ENCODE results near the gene UBE2J1. TPM values are rescaled to one million over a fixed set of nuclear protein-coding genes. Genes with fewer than 3 reads are reported as not detected.
"Not testable (repeated sequence)": the region's sequence is repeated elsewhere in the genome, so short reads cannot be mapped to it uniquely, and the experiment has no call there.

Gene UBE2J1, protein sequence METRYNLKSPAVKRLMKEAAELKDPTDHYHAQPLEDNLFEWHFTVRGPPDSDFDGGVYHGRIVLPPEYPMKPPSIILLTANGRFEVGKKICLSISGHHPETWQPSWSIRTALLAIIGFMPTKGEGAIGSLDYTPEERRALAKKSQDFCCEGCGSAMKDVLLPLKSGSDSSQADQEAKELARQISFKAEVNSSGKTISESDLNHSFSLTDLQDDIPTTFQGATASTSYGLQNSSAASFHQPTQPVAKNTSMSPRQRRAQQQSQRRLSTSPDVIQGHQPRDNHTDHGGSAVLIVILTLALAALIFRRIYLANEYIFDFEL
- polyA plus RNA-seq (ENCODE audit: insufficient read length in 4 of 4): 10 to 100 TPM; 54.8 to 69.7 (median 67.4) TPM

DNA sequence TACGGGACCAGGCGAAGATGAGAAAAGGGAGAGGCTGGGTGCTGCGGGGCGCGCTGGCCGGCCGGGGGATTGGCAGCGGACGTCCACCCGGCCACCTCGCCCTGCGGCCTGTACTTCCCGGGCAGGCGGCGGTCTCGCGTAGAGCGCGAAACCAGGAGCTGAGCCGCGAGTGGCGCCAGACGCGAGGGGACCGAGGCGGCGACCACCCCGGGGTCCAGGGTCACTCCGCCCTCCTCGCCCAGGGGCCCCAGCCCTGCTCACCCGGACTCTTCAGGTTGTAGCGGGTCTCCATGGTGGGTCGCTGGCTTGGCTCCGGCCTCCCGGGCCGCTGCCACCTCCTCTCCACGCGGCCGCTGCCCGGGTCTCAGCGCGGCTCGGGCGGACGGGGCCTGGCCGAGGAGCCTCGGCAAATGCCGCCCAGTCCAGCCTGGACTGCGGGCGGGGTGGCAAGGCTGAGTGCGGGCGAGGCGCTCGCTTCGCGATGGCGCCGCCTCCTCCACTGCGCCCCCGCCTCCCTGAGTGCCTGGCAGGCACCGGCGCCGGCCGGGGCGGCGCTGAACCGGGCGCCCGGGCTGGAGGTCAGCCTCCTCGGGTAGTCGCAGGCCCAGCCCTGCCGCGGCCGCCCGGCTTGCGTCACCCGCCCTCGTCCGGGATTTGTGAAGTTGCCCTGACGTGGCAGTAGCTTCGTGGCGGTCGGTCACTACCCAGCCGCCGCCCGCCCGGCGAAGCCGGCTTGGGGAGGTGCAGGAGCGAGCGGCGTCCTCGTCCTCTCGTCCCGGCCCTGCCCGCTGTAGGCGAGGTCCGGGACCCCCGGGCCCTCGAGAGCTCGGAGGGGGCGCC is at the start of gene UBE2J1:
Gene UBE2J1 (minus strand): TSS at position 445 of the 840 bp plus-strand sequence. CDS start 153 bp downstream, at position 292.
- peak; percentile 69 to 79 (median 72) for DNase-seq (ENCODE audit: low read depth in 4 of 4, low spot score in 3 of 4)

DNA sequence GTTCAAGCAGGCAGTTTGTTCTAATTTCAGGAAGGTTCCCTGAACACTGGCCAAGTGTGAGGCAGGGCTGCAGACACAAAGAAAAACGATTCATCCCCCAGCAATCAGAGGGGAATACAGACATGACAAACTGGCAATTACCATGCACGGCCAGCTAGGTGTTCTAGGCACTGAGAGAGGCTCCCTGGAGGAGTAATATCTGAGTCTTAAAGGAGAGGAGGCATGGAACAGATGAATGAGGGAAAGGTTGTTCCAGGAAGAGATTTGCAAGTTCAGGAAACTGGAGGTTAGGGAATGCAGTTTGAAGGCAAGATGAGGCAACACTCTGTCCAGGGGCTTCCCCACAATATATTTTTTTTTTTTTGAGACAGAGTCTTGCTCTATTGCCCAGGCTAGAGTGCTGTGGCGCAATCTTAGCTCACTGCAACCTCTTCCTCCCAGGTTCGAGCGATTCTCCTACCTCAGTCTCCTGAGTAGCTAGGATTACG is 48.4 kb upstream of the UBE2J1 start:
- DNase-seq (ENCODE audit: low read depth in 4 of 4, low spot score in 3 of 4): no peak

DNA sequence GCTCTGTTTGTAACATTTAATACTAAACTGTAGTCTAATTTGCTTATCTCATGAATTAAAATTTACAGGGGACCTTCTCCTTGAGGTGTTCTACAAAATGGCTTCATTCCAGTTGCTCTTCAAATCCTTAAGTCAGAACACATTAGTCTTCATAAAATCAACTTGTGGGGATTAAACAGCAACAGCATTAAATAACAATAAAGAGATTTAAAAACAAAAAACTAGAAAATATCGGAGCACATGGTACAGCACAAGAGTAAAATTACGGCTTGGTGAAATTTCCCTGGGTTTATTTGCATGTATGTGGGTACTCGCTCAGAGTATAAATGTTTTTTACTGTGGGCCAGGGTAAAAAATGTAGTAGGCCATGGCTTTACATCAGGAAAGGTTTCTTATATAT is 47.5 kb upstream of the UBE2J1 start:
- DNase-seq (ENCODE audit: low read depth in 4 of 4, low spot score in 3 of 4): no peak

DNA sequence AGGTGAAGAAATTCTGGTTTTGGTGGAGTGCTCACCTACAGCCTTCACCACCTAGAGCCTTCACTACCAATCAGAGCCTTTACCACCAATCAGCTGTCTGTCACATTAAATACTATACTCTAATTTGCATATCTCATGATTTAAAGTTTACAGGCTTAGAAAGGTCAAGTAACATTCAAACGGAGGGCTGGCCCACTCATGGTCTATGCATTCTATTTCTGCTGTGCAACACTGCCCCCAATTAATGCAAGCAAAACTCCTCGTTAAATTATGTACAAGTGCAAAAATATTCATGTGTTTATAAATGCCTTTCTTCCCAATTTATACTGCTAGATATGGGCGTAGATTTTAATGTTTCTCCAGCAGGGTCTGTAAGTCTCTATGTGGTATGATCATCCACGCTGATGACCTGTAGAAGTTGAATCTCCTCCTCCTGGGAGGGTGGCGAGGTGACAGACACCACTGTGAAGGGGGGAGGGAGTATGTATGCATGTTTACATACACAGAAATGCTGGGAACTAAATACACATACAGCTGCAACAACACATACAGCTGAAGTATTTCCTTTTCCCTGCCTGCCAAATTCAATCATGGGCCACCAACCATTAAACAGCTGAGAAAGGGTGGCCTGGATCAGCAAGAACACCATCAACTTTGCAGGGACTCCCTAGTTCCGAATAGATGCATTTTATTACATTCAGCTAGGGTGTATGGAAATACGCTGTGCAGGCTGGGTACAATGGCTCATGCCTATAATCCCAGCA is 46.4 kb upstream of the UBE2J1 start:
- no peak for DNase-seq (ENCODE audit: low read depth in 4 of 4, low spot score in 3 of 4)

DNA sequence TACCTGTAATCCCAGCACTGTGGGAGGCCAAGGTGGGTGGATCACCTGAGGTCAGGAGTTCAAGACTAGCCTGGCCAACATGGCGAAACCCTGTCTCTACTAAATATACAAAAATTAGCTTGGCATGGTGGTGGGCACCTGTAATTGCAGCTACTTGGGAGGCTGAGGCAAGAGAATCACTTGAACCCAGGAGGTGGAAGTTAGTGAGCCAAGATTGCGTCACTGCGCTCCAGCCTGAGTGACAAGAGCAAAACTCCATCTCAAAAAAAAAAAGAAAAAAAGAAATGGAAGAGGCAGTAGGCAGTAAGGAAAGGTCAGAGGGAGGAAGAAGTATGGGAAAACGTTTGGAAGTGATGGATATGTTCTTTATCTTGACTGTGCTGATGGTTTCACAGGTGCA is 45.4 kb upstream of the UBE2J1 start:
- not testable (repeated sequence) for DNase-seq (ENCODE audit: low read depth in 4 of 4, low spot score in 3 of 4)

DNA sequence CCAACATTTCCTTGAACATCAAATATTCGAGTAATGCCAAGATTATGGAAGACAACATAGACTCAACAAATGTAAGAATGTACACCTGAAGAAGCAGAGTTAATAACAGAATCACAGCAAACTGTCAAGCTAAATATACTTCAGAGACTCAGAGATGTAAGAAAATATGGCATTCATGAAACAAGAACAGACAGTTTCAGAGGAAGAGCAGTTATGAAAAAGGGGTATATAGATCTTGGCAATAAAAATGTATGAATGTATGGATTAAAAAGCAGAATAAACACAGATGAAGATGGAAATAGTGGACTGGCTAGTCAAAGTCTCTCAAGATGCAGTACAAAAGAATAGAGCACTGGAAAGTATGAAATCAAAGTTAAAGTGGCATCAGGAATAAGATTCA is 41.1 kb upstream of the UBE2J1 start:
- DNase-seq (ENCODE audit: low read depth in 4 of 4, low spot score in 3 of 4): no peak

DNA sequence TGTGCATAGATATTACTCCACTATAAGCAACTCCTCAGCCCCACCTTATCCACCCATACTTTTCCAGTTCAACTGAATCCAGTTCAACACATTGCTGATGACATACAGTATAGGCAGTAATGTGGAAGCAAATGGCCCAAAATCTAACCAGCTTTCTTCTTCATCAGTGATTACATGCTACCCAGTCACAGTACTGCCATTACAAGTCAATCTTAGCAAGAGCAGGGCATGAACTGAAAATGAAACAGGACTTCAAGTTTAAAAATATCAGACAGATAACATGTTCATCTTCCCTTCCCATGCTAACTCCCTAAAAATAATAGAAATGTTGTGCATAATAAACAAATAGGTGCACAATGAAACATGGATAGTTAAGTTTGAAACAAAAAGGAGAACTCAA is 40.3 kb upstream of the UBE2J1 start:
- DNase-seq (ENCODE audit: low read depth in 4 of 4, low spot score in 3 of 4): no peak

DNA sequence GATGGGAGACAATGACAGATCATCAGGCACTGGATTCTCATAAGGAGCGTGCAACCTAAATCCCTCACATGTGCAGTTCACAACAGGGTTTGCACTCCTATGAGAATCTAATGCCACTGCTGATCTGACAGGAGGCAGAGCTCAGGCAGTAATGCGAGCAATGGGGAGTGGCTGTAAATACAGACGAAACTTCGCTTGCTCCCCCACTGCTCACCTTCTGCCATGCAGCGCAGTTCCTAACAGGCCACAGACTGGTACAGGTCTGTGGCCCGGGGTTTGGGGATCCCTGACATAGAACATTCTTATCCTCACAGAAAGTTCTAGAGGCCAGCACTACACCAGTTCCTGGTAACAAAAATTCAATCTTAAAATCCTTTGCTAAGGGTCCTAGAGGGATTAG is 36.3 kb upstream of the UBE2J1 start:
- DNase-seq (ENCODE audit: low read depth in 4 of 4, low spot score in 3 of 4): no peak

DNA sequence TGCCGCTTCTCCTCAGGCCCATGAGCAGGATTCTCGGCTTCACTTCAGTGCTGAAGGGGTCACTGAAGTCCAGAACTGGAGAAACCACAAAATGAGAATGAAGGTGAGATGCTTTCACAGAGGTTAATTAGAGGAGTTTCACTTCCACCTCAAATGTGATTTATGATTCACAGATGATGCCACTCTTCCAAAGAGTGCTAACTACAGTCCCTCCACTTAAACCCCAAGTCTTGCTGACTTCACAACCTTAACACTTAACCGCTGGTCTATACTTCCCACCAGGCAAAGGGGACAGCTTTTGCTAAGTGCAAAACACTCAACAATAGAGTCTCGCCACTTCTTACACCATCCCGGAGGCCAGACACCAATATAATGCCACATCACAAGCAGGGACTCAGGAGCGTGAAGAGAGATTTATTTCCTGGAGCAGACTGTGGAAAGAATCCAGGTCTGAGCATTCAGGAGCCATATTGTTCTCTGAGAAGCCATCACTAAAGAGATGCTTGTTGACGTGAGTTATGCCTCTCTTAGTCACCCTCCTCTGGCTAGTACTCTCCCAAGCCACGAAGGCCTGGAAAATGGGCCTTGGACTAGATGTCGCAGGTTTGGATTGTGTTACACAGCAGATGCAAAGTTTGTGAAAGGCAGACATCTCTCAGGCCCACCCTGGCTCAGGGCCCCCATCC is 35.1 kb upstream of the UBE2J1 start:
- DNase-seq (ENCODE audit: low read depth in 4 of 4, low spot score in 3 of 4): no peak

DNA sequence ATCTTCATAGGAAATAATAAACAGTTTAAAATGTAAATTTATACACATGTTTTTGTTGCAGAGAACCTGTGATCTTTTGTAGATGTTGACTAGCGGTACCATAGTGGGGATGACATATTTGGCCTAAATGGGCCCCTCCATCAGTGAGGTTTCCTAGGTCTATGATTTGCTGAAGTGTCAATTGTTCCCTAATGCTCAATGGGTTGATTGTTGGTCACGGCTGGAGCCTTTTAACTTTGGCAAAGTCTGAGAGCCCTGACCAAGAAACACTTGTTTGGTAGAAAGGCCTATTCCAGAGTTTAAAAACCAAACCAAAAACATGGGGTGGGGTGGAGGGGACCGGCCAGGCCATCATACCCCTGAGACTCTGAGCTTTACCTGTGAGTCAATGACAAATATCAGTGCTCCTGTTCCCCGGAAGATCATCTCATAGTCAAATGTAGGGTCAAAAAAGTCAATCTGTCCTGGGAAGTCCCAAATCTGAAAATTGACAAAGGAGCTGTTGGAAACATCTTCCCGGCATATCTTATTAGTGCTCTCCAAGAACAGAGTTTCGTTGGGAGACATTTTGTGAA is 34.5 kb upstream of the UBE2J1 start:
- no peak for DNase-seq (ENCODE audit: low read depth in 4 of 4, low spot score in 3 of 4)

DNA sequence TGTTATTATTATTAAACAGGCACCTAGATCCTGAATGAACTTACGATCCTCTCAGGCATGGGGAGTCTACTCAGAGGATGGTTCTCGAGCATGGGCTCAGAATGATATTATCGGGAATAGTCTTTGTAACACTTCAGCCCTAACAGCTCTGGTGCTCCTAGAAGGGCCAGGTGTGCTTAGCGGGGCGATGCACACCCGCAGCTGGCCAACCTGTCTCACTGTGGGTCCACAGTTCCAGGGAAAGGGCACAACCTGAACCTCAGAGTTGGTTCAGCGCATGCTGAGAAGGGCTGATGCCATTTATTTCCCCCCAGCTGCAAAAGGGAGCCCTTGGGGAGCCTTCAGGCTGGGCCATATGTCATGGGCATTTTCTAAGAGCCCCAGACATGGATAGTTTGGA is 33.3 kb upstream of the UBE2J1 start:
- no peak for DNase-seq (ENCODE audit: low read depth in 4 of 4, low spot score in 3 of 4)

DNA sequence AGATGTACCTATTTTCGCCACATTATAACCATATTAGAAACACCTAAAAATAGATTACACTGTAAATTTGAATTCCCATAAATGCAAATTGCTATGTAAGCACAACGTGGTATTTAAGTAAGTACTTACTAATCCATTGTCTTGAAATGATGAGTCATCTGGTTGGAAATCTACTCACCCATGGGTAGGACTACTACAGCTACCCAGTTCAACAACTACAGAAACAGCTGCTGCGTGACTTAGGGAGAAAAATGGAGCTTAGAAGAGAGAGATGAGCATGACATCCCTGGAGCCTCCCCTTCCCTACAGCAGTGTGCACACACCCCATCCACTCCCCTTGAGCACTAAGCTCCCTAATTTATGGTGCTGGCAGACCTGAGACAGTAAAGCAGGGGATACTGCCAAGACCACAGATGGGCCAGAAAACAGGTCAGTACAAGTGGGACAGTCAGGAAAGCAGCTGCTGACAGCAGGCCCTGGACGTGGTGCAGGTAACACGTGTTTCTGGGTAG is 32.7 kb upstream of the UBE2J1 start:
- no peak for DNase-seq (ENCODE audit: low read depth in 4 of 4, low spot score in 3 of 4)

DNA sequence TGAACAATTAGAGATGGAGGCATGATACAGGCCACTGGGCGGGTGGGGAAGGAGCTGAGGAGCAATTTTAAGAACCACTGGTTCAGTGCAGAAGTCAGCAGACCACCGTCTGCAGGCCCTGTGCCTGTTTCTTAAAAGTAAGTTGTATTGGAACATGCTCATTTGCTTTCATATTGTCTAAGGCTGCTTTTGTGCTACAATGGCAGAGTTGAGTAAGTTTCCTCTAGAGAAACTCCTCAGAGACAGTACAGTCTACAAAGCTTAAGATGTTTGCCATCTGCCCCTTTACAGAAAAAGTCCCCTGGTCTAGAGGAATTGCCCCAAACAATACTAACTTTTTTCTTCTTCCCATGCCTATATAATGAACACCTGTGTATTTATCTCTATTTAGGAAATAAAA is 28.5 kb upstream of the UBE2J1 start:
- no peak for DNase-seq (ENCODE audit: low read depth in 4 of 4, low spot score in 3 of 4)

DNA sequence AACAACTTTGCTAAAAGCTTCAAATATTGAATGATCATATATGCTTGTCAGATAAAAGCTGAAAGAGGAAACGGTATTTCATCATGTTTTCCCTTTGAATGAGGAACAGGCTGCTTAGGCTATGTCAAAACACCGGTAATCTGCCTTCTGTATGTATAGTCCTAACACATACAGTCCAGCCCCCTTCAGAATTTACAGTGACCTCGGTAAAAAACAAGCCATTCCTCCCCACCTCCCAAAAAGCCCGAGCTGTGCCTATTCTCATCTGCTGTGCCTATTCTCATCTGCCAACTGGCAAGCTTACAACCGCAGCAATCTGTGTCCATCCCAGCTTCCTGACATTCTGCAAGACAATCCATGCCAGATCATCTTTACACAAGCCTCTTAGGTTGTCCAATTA is 26.8 kb upstream of the UBE2J1 start:
- DNase-seq (ENCODE audit: low read depth in 4 of 4, low spot score in 3 of 4): no peak

DNA sequence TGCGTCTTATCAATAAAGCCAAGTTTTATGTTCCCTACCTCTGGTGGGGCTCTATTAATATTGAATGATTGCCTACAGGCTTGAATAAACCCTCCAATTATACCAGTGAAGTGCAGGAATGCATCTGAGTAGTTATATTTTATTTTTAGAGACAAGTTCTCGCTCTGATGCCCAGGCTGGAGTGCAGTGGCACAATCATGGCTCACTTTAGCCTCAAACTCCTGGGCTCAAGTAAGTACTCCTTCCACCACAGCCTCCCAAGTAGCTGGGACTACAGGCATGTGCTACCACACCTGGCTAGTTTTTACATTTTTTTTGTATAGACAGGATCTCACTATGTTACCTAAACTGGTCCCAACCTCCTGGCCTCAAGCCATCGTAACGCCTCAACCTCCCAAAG is 26.1 kb upstream of the UBE2J1 start:
- no peak for DNase-seq (ENCODE audit: low read depth in 4 of 4, low spot score in 3 of 4)

DNA sequence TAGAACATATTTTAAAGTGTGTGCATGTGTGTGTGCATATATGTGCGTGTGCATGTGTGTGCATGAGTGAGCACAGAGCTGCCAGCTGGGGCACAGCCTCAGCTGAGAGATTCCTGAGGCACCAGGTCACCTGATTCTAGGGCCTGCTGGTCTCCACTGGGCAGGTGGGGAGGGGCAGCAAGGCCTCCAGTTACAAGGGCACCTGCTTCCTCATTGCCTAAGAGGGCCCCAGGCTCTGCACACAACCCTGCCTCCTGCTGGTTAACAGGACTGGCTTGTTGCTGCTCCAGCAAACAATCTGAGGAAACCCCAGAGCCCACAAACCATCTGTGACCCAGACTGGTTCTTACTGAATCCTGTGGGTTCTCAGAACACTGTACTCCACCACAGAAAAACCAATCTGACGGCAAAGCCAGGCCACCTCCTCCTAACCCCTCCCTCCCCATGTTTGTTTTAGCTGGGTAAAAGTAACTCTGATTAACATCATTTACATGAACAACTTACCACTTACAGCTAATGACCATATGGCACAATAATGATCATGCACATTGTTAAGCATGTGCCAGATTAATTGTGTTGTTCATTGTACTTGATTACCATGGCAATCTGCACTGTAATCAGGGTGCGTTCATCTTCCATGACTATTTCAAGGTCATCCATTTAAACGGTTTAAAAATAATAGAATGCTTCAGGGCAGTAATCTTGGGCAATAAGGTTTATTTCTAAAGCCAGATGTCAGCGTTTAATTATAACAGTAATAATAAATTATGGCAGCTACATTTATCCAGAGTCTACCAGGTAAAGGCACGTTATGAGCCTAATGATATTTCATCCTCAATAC is 23.1 kb upstream of the UBE2J1 start:
- DNase-seq (ENCODE audit: low read depth in 4 of 4, low spot score in 3 of 4): peak in 3 of 4 donors; percentile 55 to 63 (median 58)

DNA sequence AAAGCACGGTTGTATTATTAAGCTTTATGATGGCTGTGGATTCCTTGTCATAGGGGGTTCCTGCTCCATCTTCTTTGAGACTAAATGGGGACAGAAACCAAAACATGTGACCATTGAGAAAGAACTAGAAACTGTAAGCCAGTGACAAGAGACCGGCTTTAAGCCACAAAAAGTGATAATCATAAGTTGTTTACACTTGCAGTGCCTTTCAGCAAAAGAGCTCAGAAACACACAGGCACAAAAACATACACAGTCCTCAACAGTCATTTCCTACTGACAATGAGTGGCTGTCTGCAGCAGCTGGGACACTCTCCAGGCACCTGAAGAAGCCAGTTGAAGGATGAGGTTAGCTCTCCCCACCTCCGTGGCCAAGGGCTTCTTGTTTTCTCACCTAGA is 20.0 kb upstream of the UBE2J1 start:
- no peak for DNase-seq (ENCODE audit: low read depth in 4 of 4, low spot score in 3 of 4)

DNA sequence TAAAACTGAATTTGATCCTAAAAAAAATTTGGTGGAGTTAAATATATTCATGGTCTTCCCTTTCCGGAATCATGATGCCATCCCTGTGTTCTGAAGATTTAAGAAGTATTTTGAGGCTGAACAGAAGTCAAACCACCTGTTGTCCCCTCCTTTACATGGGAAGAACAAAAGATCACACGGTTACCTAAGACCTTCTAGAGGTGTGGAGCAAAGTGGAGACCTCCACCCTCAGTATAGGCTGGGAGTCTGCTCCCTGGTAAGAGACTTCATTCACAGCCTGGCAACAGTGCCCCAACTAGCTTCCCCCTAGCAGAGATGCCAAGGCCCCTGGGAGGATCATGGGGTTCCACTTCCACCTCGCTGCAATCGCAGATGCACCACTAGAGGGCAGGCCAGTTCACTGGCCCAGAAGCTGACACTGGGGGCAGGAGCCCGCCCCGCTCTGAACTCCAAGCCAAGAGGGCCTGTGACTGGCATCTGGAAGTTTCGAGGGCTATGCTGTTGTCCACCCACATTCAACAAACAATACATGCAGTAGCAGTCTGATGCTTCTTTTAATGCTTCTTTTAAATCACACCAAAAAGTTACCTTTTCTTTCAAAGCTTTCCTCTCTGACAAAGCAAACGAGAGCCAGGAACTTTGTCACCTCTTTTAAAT is 19.5 kb upstream of the UBE2J1 start:
- peak in 1 of 4 donors; percentile 70 for DNase-seq (ENCODE audit: low read depth in 4 of 4, low spot score in 3 of 4)
